Measurements from ENCODE around the gene MARK3. TPM values are rescaled to one million over a fixed set of nuclear protein-coding genes. Genes with fewer than 3 reads are reported as not detected.

Gene MARK3
- total RNA-seq, 1 experiment from 2014 or later: 81.9 TPM

- no peaks in the 10 kb centered on the region for H4K20me1 ChIP-seq (ENCODE audit: control insufficient read depth, insufficient read depth, insufficient read length)
- no peak overlapping the region for H2BK20ac ChIP-seq (ENCODE audit: low read depth, low read length, poor library complexity, severe bottlenecking)
- no peaks in the 10 kb centered on the region for H3K9me3 ChIP-seq (ENCODE audit: control insufficient read depth, low read depth, low read length)
- no peak overlapping the region for H2BK5ac ChIP-seq (ENCODE audit: insufficient read length, low read length)
- H3K56ac ChIP-seq (ENCODE audit: insufficient read length, low read depth, low read length): no peak overlapping the region
- H3K23me2 ChIP-seq (ENCODE audit: insufficient read length, low read depth, low read length, poor library complexity, severe bottlenecking): peaks cover 4% of the 10 kb centered on the region
- no peak overlapping the region for H3K23ac ChIP-seq (ENCODE audit: insufficient read length, low read depth, low read length)
- H3K4me1 ChIP-seq (ENCODE audit: insufficient read depth, low read length): no peaks in the 10 kb centered on the region; the same call in 1 of the 2 replicates
- no peak overlapping the region for H3K4ac ChIP-seq (ENCODE audit: low read depth, low read length)
- H3K9ac ChIP-seq (ENCODE audit: extremely low read depth, insufficient read length, low read length): no peak overlapping the region
- no peaks in the 10 kb centered on the region for H3K36me3 Mint-ChIP-seq (ENCODE audit: insufficient read depth in 1 of 3, low read depth in 3 of 3)
- no peak overlapping the region for H4K5ac ChIP-seq (ENCODE audit: insufficient read length, low read depth, low read length)
- TF ChIP-seq CTCF (conservative IDR thresholded peaks at IDR 0.05): no peak
- H3K27ac ChIP-seq (ENCODE audit: insufficient read length, low read depth, low read length): no peak overlapping the region
- H3K4me1 Mint-ChIP-seq: peaks cover 12 to 19% of the 10 kb centered on the region in 2 experiments
- H3K27ac Mint-ChIP-seq: no peak overlapping the region; a peak in 2 of 7 replicates
- H3K9me3 Mint-ChIP-seq: no peaks in the 10 kb centered on the region
- no peak overlapping the region for H4K91ac ChIP-seq (ENCODE audit: insufficient read length, low read depth, low read length)
- H3K18ac ChIP-seq (ENCODE audit: insufficient read length, low read depth, low read length): no peak overlapping the region
- no peak overlapping the region for H4K8ac ChIP-seq (replicated peaks; ENCODE audit: insufficient read length, low read depth, low read length)
- H2BK15ac ChIP-seq (ENCODE audit: low read depth, low read length): no peak overlapping the region
- H3T11ph ChIP-seq (ENCODE audit: low read length): no peak overlapping the region
- no peak overlapping the region; a peak in 1 of 5 replicates for H3K4me3 Mint-ChIP-seq
- no peak overlapping the region for H2AK5ac ChIP-seq (ENCODE audit: insufficient read length, low read length)
- no peak overlapping the region for H3K14ac ChIP-seq (ENCODE audit: insufficient read depth, low read length)
- no peaks in the 10 kb centered on the region for H3K27me3 ChIP-seq (ENCODE audit: insufficient read depth, low read length)
- no peak overlapping the region for H3K4me2 ChIP-seq (ENCODE audit: insufficient read depth, insufficient read length, low read length)
- H2BK12ac ChIP-seq (ENCODE audit: insufficient read length, low read depth, low read length): no peak overlapping the region
- H2AFZ ChIP-seq (ENCODE audit: low read length): no peak overlapping the region
- H3K79me1 ChIP-seq (ENCODE audit: insufficient read depth, low read depth, low read length, poor library complexity, severe bottlenecking): no peaks in the 10 kb centered on the region
- no peaks in the 10 kb centered on the region for H3K79me2 ChIP-seq (ENCODE audit: insufficient read depth, low read length)
- no peaks in the 10 kb centered on the region; the same call in none of the 2 replicates for H3K27me3 Mint-ChIP-seq (ENCODE audit: low read depth)
- no CpG with 5 or more reads among the region's 27 CpGs for WGBS (ENCODE audit: extremely low coverage, insufficient read length, low lambda C conversion rate)
- no peak overlapping the region for H2BK120ac ChIP-seq (ENCODE audit: low read depth, low read length, poor library complexity, severe bottlenecking)
- no peak for DNase-seq
These were observed 160.9 kb downstream of the MARK3 start for GRCh38 chr14:103545915-103546651.

All from H9 (cell line).